HepG2 (cell line): Measurements from ENCODE around the gene NPVF. TPM values are rescaled to one million over a fixed set of nuclear protein-coding genes. Genes with fewer than 3 reads are reported as not detected.

ENCODE experiments used
- BCLAF1 ChIP-seq: fragments of 450-650 bp; IDR thresholded peaks from 2 replicates; pipeline ENCODE4 v1.6.1; 2017; ENCODE audit warnings: mild to moderate bottlenecking
- CERS6 ChIP-seq: sonication (generic); formaldehyde crosslinking; IDR thresholded peaks from 2 replicates; pipeline ENCODE4 v1.5.0; 2020; ENCODE audit warnings: missing genetic modification reagents
- FOXA1 ChIP-seq, 2 experiments: fragments of 450-650 bp in 1 of 2; sonication (generic) in 1 of 2; formaldehyde crosslinking in 1 of 2; IDR thresholded peaks; 2 replicates each; pipeline versions ENCODE4 v1.4.0 to v1.6.1; 2016 to 2020; ENCODE audit warnings: missing genetic modification reagents in 1 of 2
- HNRNPK ChIP-seq: fragments of 200-400 bp; formaldehyde crosslinking; IDR thresholded peaks from 2 replicates; pipeline ENCODE4 v1.6.1; 2018; ENCODE audit warnings: low read length, low read depth, moderate library complexity, mild to moderate bottlenecking; ENCODE audit not compliant: poor library complexity, severe bottlenecking
- KAT2B ChIP-seq: fragments of 150-350 bp; IDR thresholded peaks from 2 replicates; pipeline ENCODE4 v1.6.1; 2014; ENCODE audit warnings: low read depth, low read length, borderline replicate concordance
- MEIS1 ChIP-seq: sonication (generic); formaldehyde crosslinking; IDR thresholded peaks from 2 replicates; pipeline ENCODE4 v1.9.0; 2021; ENCODE audit warnings: mild to moderate bottlenecking, missing genetic modification reagents, moderate library complexity, borderline replicate concordance
- MIER3 ChIP-seq: IDR thresholded peaks from 2 replicates; pipeline ENCODE4 v1.6.1; 2016; ENCODE audit warnings: missing compliant biosample characterization, borderline replicate concordance
- MYC ChIP-seq: sonication (generic); formaldehyde crosslinking; IDR thresholded peaks from 2 replicates; pipeline ENCODE4 v1.9.0; 2021; ENCODE audit warnings: missing genetic modification reagents, borderline replicate concordance
- POLR2G ChIP-seq: fragments of 200-400 bp; formaldehyde crosslinking; IDR thresholded peaks from 2 replicates; pipeline ENCODE4 v1.6.1; 2018; ENCODE audit warnings: mild to moderate bottlenecking, low read depth, low read length, moderate library complexity
- TBX3 ChIP-seq: fragments of 450-650 bp; IDR thresholded peaks from 2 replicates; pipeline ENCODE4 v1.6.1; 2017; ENCODE audit warnings: antibody characterized with exemption, mild to moderate bottlenecking, inconsistent platforms, borderline replicate concordance
- TRIM22 ChIP-seq: fragments of 450-650 bp; IDR thresholded peaks from 2 replicates; pipeline ENCODE4 v1.6.1; 2017
- YEATS4 ChIP-seq: sonication (generic); formaldehyde crosslinking; IDR thresholded peaks from 2 replicates; pipeline ENCODE4 v1.4.0; 2020; ENCODE audit warnings: missing genetic modification reagents, borderline replicate concordance
- ZBTB40 ChIP-seq, 2 experiments: fragments of 450-650 bp in 1 of 2; sonication (generic) in 1 of 2; formaldehyde crosslinking in 1 of 2; IDR thresholded peaks; 2 replicates each; pipeline versions ENCODE4 v1.6.1 to v1.8.0; 2016 to 2022; ENCODE audit warnings: antibody characterized with exemption in 1 of 2, mild to moderate bottlenecking in 1 of 2, missing genetic modification reagents in 1 of 2
- polyA plus RNA-seq, 8 experiments: library from polyadenylated mRNA; depleted of rRNA in 3 of 8; stranded (reverse) in 7 of 8; unstranded in 1 of 8; fragments of >200 nt; fragmentation: Illumina TruSeq in 4 of 8; extraction: Trizol in 4 of 8; gene quantifications; 2 replicates each; pipeline versions ENCODE4 v1.2.1 to v1.2.3, GENCODE V29; 2011 to 2016; ENCODE audit warnings: low read depth in 4 of 8, missing spikeins in 1 of 8, mixed read lengths in 1 of 8; ENCODE audit not compliant: insufficient read depth in 1 of 8
- total RNA-seq, 5 experiments: library from RNA; depleted of rRNA; stranded (reverse); fragments of >200 nt; fragmentation: Illumina TruSeq; extraction: Trizol; gene quantifications; 2 replicates each; pipeline ENCODE4 v1.2.3, GENCODE V29; 2016; ENCODE audit warnings: low read depth in 1 of 5

NPVF gene
- total and polyA plus RNA-seq, 2 of the 13 experiments (the other 11 are each of a cell fraction or from before 2014, with no cell fraction given) = not detected

- TF ChIP-seq CERS6 (CRISPR knock-in tag) (no peak), YEATS4 (CRISPR knock-in tag) (peak; percentile 63; the same call in 1 of the 2 replicates), FOXA1 (IDR thresholded peaks at IDR 0.05) (no peak), FOXA1 (CRISPR knock-in tag; IDR thresholded peaks at IDR 0.05) (no peak), HNRNPK (peak; percentile 24), TBX3 (no peak), MIER3 (CRISPR knock-in tag) (no peak), MYC (no peak), KAT2B (no peak), ZBTB40 (IDR thresholded peaks at IDR 0.05) (no peak), ZBTB40 (CRISPR knock-in tag; IDR thresholded peaks at IDR 0.05) (no peak), MEIS1 (peak; percentile 63; the same call in 1 of the 2 replicates), TRIM22 (no peak), BCLAF1 (no peak), POLR2G (peak; percentile 68)
These were observed 48.3 kb downstream of the NPVF start (continued) for GRCh38 chr7:25179771-25180591.
